HEK293T (cell line): ENCODE data around the gene RLBP1.
"Not testable (repeated sequence)": the region's sequence is repeated elsewhere in the genome, so short reads cannot be mapped to it uniquely, and the experiment has no call there.

Source experiments
- CTCF ChIA-PET: fragments of 350-600 bp; formaldehyde crosslinking; extraction: SDS; loops from one replicate; lab custom pipeline; 2021; ENCODE audit warnings: antibody characterized with exemption, inconsistent platforms; lab: Yijun Ruan, JAX
- POLR2A ChIA-PET: fragments of 350-600 bp; formaldehyde crosslinking; extraction: SDS; loops from one replicate; lab custom pipeline; 2020; ENCODE audit warnings: antibody characterized with exemption, inconsistent platforms; lab: Yijun Ruan, JAX
- DNase-seq: peaks from one replicate; pipeline ENCODE4 v3.0.0; 2012; ENCODE audit warnings: mixed read lengths; ENCODE audit errors: extremely low spot score
- ARNT ChIP-seq: fragments of 450-650 bp; IDR thresholded peaks from 2 replicates; pipeline ENCODE4 v1.6.1; 2017; ENCODE audit warnings: mild to moderate bottlenecking
- BHLHE40 ChIP-seq: fragments of 450-650 bp; IDR thresholded peaks from 2 replicates; pipeline ENCODE4 v1.6.1; 2016; ENCODE audit warnings: mild to moderate bottlenecking, moderate library complexity, borderline replicate concordance
- CTBP1 ChIP-seq: fragments of 450-650 bp; IDR thresholded peaks from 2 replicates; pipeline ENCODE4 v1.6.1; 2016; ENCODE audit warnings: borderline replicate concordance
- ELF4 ChIP-seq: fragments of 450-650 bp; IDR thresholded peaks from 2 replicates; pipeline ENCODE4 v1.6.1; 2017; ENCODE audit warnings: antibody characterized with exemption
- FOXA1 ChIP-seq: fragments of 450-650 bp; IDR thresholded peaks from 2 replicates; pipeline ENCODE4 v1.6.1; 2016; ENCODE audit warnings: mild to moderate bottlenecking
- FOXK2 ChIP-seq: fragments of 450-650 bp; IDR thresholded peaks from 2 replicates; pipeline ENCODE4 v1.6.1; 2016; ENCODE audit warnings: mild to moderate bottlenecking
- FOXM1 ChIP-seq: fragments of 450-650 bp; IDR thresholded peaks from 2 replicates; pipeline ENCODE4 v1.6.1; 2017; ENCODE audit warnings: mild to moderate bottlenecking, borderline replicate concordance
- HDGF ChIP-seq: fragments of 450-650 bp; IDR thresholded peaks from 2 replicates; pipeline ENCODE4 v1.6.1; 2017; ENCODE audit warnings: antibody characterized with exemption, borderline replicate concordance
- L3MBTL2 ChIP-seq: fragments of 450-650 bp; conservative IDR thresholded peaks from 2 replicates; pipeline ENCODE4 v1.6.1; 2016; ENCODE audit warnings: mild to moderate bottlenecking
- LEF1 ChIP-seq: fragments of 450-650 bp; IDR thresholded peaks from 2 replicates; pipeline ENCODE4 v1.6.1; 2017; ENCODE audit warnings: mild to moderate bottlenecking, borderline replicate concordance
- NFRKB ChIP-seq: fragments of 450-650 bp; IDR thresholded peaks from 2 replicates; pipeline ENCODE4 v1.6.1; 2016; ENCODE audit warnings: mild to moderate bottlenecking, moderate library complexity
- SP1 ChIP-seq: fragments of 450-650 bp; IDR thresholded peaks from 2 replicates; pipeline ENCODE4 v1.6.1; 2017
- SUZ12 ChIP-seq: fragments of 450-650 bp; IDR thresholded peaks from 2 replicates; pipeline ENCODE4 v1.6.1; 2016; ENCODE audit warnings: mild to moderate bottlenecking
- TARDBP ChIP-seq: fragments of 450-650 bp; IDR thresholded peaks from 2 replicates; pipeline ENCODE4 v1.6.1; 2016
- ZNF384 ChIP-seq: fragments of 450-650 bp; IDR thresholded peaks from 2 replicates; pipeline ENCODE4 v1.6.1; 2016
- TF ChIP-seq, protein P1 (sequence below): fragments of 450-650 bp; IDR thresholded peaks from 2 replicates; pipeline ENCODE4 v1.6.1; 2016

Gene RLBP1

DNA sequence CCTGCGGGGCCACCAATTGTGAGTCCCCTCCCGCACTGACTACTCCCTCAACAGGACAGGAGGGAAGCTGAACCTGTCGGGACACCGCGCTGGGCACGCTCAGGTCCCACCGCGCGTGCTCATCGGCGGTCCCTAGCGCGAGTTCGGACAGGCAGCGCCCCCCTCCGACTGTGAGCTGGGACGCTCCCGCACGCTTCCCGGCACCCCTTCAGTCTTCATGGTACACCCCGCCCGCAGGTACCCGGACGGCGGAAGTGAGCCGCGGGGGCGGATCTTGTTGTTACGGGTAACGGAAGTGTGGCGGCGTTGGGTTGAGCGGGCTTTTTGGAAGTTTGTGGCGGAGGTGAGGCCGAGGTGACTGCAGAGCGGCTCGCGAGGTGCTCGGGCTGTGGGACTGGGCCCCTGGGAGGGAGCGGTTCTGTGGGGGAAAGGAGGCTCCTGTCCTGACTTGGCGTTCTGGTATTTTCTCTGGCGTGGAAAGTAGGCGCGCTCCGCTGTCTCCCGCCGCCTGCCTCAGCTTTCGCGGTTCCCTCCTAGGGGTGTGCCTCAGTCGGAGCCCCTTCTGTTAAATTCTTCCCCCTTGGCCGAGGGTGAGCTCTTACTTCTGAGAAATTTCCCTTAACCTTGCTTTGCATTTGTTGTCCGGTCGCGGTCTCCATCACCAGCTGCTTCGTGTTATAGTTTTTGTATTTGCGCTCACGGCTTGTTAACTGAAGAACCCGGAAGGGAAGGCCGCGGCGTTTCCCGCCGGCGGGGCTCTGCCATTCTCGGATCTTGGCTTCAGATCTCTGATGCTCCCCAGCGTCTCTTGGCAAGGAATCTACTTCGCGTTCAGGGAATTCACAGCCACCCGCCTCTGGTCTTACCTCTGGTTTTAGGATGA is 22.6 kb upstream of the RLBP1 start, which contains the start of gene FANCI:
Gene FANCI (plus strand): TSS at position 289 of the 883 bp plus-strand sequence. CDS start 3,669 bp downstream, outside the sequence.
- CTCF ChIA-PET, result interaction anchor here (0.6 to 2.4 kb wide), 6 partner anchors 13 to 528 kb away, joined by 3 to 33 read pairs (median 4); no protein-coding TSS in a partner anchor

GRCh38 chr15:89243046-89243690 is 21.8 kb upstream of the RLBP1 start:
- CTCF ChIA-PET, result interaction anchor here (0.6 to 2.4 kb wide), 3 partner anchors 13 to 529 kb away, joined by 5 to 33 read pairs (median 7); no protein-coding TSS in a partner anchor
- TF ChIP-seq LEF1 (peak; percentile 73; the same call in 1 of the 2 replicates), BHLHE40 (no peak)
- POLR2A ChIA-PET, result interaction anchor here (0.9 to 3.4 kb wide), 20 partner anchors 9 to 287 kb away, joined by 3 to 29 read pairs (median 5); partner anchors contain the start of gene RLBP1
- no peak for DNase-seq

More for the DNA sequence above, 22.6 kb upstream of the RLBP1 start, which contains the start of gene FANCI:
- TF ChIP-seq HDGF, result peak; percentile 43; the same call in 1 of the 2 replicates
- TF ChIP-seq SUZ12, result no peak
- no peak for TF ChIP-seq FOXA1
- TF ChIP-seq ARNT, result no peak
- TF ChIP-seq CTBP1, result peak; percentile 42; the same call in 1 of the 2 replicates
- no peak for TF ChIP-seq SP1
- TF ChIP-seq FOXM1, result no peak; the same call in 1 of the 2 replicates
- peak; percentile 46 for TF ChIP-seq ELF4
- TF ChIP-seq LEF1, result no peak; the same call in 1 of the 2 replicates
- TF ChIP-seq, protein P1, sequence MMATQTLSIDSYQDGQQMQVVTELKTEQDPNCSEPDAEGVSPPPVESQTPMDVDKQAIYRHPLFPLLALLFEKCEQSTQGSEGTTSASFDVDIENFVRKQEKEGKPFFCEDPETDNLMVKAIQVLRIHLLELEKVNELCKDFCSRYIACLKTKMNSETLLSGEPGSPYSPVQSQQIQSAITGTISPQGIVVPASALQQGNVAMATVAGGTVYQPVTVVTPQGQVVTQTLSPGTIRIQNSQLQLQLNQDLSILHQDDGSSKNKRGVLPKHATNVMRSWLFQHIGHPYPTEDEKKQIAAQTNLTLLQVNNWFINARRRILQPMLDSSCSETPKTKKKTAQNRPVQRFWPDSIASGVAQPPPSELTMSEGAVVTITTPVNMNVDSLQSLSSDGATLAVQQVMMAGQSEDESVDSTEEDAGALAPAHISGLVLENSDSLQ, result no peak; the same call in 1 of the 2 replicates
- no peak for TF ChIP-seq ZNF384
- TF ChIP-seq NFRKB, result no peak
- TF ChIP-seq TARDBP, result no peak
- TF ChIP-seq FOXK2, result no peak
- TF ChIP-seq BHLHE40, result peak; percentile 45; the same call in 1 of the 2 replicates
- peak; percentile 95 for TF ChIP-seq L3MBTL2
- DNase-seq, result peak; percentile 97
- POLR2A ChIA-PET, result interaction anchor here (0.5 to 3.4 kb wide), 23 partner anchors 10 to 287 kb away, joined by 3 to 29 read pairs (median 4); partner anchors contain the start of gene RLBP1

- POLR2A ChIA-PET, CTCF ChIA-PET, DNase-seq: not testable (repeated sequence)
Measured at GRCh38 chr15:89239883-89240810, 18.8 kb upstream of the RLBP1 start.

DNA sequence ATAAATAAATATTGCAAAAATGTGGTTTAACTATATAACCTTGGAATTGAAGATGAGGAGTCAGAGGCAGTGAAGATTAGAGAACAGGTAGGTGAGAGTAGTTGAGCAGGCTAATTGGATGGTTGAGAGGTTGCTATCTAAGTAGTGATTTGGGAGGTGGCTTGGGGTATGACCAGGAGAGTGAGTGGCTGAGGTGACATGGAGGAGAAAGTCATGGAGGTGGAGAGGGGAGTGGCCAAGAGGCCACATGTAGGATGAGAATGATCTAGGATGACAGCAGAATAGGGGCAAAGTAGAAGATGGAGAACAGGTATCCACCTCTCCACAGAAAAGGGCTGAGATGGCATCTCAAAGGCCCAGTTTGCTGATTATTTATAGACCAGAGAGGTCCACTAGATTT is 10.5 kb upstream of the RLBP1 start:
- no peak for TF ChIP-seq CTBP1
- CTCF ChIA-PET, result interaction anchor here (1.3 kb wide), 1 partner anchor 25 kb away, joined by 3 read pairs; no protein-coding TSS in a partner anchor
- DNase-seq, result no peak
- POLR2A ChIA-PET, result interaction anchor here (1.6 kb wide), 1 partner anchor 12 kb away, joined by 7 read pairs; the partner anchor contains the start of gene FANCI

DNA sequence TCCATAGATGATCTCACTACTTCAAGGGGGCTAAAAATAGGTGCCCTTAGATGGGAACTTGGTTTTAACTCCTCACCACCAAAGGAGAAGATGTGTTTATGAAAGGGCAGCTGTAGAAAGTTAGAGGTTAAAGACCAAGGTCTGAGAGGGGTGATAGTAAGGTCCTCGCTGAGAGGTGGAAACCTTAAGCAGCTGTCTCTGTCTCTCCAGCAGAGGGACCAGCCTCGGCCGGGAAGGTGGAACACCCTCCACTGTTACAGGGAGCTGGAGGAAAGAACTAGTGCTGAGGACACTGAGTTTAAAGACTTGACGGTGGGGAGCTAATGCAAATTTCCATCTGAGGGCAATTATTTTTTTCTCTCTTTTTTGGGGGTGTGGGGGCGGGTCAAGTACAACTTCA is 8.9 kb upstream of the RLBP1 start:
- POLR2A ChIA-PET, result interaction anchor here (0.8 to 1.6 kb wide), 2 partner anchors 12 to 14 kb away, joined by 4 to 7 read pairs; partner anchors contain the start of gene FANCI
- CTCF ChIA-PET, result interaction anchor here (0.9 to 1.6 kb wide), 3 partner anchors 12 to 23 kb away, joined by 4 to 6 read pairs (median 5); no protein-coding TSS in a partner anchor

DNA sequence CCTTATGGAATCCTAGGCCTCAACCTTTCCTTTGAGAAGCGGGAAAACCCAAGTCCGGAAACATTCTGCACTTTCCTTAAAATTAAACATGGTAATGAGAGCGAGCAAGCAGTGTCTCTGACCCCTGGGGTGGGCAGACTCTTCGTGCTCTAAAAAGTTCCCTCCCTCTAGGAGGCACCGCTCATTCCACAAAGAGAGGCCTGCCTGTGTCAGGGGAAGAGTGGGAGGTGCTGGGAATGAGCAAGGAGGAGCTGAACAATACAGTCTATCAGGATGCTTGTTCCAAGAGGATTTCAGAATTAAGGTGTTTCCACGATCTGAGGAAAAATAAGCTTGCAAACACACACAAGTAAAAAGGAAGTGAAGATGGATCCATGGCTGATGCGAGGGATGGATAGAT is 6.0 kb upstream of the RLBP1 start:
- DNase-seq, result no peak
- CTCF ChIA-PET, result no interaction called here
- POLR2A ChIA-PET, result no interaction called here
- no peak for TF ChIP-seq SP1
- TF ChIP-seq CTBP1, result no peak
- no peak for TF ChIP-seq L3MBTL2
- TF ChIP-seq BHLHE40, result no peak
- no peak for TF ChIP-seq LEF1
- no peak for TF ChIP-seq ELF4
- no peak for TF ChIP-seq ARNT
- TF ChIP-seq FOXK2, result no peak
- TF ChIP-seq SUZ12, result no peak
- no peak for TF ChIP-seq FOXA1
- TF ChIP-seq, protein P1, result no peak
- TF ChIP-seq ZNF384, result no peak

More for the DNA sequence above, 8.9 kb upstream of the RLBP1 start:
- TF ChIP-seq FOXM1 (no peak), L3MBTL2 (no peak), HDGF (no peak)
- DNase-seq, result no peak
